ENCODE measurements around the gene FGF19.
A peak's percentile ranks its signal among the peaks of the same experiment; 100 is the strongest.

The FGF19 gene

DNA sequence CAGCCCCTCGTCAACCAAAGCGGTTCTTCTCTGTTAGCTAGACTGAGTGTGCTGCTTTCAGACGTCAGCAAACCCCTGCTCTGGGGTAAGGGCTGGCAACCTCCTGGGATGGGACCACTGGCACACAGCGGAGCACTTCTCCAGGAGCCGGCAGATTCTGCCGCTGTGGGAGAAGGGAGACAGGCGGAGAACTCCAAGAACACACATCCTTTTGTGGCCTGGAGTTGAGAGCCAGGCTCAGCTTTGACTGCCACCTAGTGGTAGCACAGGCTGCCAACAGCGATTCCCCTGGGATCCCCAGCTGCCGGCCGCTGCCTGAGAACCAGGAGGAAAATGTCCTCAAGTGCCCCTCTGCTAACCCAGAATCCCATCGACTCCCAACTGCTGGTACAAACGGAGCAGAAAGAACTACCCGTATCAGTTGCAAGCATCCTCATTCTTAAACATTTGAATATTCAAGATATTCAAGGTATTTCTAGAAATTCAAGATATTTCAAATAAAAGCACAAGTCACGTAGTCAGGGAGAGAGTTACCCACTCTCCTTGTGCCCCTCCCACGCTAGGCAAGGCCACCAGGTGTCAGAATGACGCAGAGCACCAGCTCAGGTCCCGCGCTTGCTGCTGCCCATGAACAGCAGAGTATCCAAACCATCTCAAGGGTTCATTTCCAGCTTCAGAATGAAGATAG lies 33.5 kb downstream of the FGF19 start:
- DNase-seq (ENCODE audit: low spot score), result peak; percentile 82

DNA sequence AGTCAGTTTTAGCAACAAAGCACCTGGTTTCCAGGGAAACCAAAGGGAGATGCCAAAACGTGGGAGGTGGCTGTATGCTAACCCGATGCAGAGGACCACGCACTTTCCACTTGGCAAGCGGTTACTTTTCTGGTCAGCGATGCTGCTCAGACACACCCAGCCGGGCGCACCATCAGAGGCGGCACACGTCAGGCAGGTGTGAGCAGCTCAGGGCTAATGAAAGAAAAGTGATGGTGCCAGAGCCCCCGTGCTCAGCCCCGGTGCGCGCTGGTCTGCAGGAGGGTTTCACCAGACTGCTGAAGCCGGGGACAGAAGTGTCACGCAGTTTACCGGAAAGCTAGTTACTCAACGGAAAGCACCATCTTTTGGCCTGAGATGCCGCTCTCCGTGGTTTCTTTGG lies 34.3 kb downstream of the FGF19 start:
- DNase-seq (ENCODE audit: low spot score), result no peak

DNA sequence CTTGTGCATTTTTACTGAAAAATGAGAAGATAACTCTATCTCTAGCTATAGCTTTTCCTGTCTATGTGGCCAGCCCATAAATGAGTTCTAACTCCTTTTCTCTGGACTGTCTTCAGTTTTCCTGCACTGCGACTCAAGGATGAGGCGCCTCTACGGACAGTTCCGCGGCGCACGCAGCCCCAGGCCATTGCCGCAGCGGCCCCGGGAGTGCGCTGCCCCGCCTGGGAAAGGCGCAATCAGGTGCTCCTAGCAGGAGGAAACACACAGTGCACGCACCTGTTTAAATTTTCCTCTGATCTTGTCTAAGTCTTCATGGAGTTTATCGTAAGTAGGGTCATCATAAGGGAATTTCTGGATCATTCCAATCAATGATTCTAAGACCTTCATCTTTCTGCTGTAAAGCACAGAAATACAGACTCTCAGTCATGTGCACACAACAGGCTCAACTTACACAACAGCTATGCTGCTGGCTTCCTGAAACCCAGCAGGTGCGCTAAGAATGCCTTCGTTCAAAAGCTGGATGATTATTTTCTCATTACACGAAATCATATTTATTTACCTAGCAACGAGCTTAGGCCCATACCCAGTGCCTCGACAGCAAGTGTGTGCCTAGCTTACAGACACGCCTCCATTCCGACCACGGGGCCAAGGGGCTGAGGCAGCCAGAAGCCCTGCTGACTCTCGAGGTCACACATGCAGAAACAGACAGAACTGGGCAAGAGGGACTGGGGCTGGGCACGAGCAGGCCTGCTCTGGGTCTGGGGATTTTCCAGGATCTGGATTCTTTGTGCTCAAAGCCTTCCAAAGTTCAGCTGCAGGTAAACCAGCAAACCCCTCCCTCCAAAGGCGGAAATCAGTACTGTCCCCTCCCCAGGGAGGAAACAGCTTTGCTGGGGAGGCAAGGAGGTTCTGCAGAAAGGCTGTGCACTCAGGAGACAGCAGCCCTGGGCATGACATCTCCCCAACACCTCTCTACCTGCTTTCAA lies 35.9 kb downstream of the FGF19 start:
- no peak for DNase-seq (ENCODE audit: low spot score)

DNA sequence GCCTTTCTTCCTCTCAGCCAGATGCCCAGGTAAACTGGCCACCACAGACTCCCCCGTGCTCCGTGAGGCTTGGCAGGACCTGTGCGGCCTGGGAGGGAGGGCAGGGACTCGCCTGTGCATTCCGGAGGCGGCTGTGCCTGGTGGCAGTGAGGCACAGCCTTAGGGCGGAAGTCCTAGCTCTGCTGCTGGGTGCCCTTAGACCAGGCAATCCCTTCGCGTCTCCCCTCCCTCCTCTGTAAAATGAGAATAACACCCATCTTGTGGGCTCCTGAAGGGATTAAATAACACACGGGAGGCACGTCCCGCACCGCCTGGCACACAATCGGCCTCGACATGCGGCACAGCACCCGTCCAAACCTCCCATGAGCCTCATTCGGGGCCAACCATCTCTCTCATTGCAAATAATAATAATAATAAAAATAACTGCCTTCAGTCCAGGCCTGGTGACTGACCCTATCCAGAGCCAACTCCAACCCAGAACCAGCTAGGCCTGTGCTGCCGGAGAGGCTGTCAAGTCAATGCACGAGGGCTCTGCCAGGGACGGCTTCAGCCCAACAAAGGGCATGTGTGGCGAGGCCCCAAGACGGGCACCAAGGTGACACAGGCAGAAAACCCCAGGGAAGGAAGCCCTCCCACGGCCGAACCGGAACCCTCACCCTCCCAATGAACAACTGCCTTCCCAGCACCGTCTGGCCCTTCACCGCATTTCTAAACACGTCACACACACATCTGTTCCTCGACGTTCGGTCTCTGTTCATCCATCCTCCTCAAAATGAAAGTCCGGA lies 36.9 kb downstream of the FGF19 start:
- DNase-seq (ENCODE audit: low spot score), result no peak

- no peak for DNase-seq (ENCODE audit: low spot score)
These were observed 37.6 kb downstream of the FGF19 start for GRCh38 chr11:69666261-69666660.

DNA sequence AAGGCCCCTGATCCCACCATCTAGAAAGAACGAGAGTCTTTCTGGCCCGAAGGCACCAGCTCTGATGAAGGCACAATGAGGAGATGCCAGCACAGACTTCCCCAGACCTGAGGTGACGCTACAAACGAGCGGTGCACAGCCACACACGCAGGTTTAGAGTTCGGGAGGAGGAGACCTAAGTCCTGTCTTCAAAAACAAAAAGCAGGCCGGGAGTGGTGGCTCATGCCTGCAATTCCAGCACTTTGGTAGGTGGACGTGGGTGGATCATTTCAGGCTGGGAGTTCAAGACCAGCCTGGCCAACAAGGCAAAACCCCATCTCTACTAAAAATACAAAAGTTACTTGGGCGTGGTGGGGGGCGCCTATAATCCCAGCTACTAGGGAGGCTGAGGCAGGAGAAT lies 38.2 kb downstream of the FGF19 start:
- no peak for DNase-seq (ENCODE audit: low spot score)

GRCh38 chr11:69664901-69665300 lies 38.9 kb downstream of the FGF19 start:
- no peak for DNase-seq (ENCODE audit: low spot score)

- no peak for DNase-seq (ENCODE audit: low spot score)
These were observed 39.6 kb downstream of the FGF19 start for GRCh38 chr11:69664103-69664775.

DNA sequence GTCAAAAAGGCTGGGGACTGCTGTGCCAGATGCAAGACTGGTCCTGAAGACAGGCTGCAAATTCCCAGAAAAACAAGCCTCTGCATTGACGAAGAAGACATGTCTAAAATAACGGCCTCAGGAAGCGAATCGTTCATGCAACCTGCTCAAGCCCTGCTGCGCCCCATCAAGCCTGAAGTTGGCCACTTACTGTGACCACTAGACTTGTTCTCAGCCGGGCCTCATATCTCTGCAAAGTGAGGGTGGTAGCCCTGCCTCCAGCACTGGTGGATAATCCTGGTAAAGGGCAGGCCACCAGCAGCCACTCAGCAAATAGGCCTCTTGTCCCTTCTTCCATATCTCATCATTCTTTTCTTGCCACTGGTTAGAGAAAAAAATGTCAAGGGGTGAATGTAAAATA lies 40.5 kb downstream of the FGF19 start:
- no peak for DNase-seq (ENCODE audit: low spot score)

DNA sequence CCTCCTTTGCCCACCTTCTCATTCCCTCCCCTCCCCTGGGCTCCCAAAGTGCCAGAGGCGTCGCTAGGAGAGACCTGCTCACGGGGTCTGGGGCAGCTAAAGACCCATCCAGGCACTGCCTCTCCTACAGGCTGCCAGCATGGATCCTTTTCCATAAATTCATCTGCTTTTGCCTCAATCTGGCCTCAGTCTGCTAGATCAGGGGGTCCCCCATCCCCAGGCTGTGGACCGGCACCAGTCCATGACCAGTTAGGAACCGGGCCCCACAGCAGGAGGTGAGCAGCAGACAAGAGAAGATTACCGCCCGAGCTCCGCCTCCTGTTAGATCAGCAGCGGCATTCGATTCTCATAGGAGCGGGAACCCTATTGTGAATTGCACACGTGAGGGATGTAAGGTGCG lies 41.0 kb downstream of the FGF19 start:
- no peak for DNase-seq (ENCODE audit: low spot score)

DNA sequence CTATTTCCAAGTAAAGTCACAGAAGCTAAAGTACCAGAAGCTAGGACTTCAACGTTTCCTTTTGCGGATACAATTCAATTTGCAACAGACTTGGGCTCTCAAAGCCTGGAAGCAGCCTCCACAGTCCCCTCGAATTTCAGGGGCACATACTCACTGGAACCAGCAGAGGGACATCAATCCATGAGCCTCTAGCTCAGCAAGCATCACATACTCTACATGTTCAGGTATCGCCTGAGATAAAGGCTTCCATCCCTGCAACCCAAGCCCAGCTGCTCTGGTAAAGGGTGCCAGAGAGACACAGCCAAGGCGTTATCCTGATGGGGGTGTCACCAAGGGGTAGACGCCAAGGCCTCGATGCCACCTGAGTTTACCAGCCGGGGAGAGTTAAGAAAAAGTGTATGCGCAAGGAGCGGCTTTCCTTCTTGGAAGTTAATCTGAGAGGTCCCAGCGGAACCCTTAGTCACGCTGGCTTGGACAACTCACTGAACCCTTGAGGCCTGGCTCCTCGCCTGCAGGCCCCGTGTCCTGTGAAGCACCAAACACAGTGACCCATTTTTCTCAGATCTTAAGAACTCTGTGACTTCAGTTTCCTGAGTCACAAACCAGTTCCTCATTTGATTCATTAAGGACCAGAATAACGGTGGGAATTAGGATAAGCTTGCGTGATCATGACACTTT lies 41.7 kb downstream of the FGF19 start:
- peak; percentile 45 for DNase-seq (ENCODE audit: low spot score)

- no peak for DNase-seq (ENCODE audit: low spot score)
These were observed 42.5 kb downstream of the FGF19 start for GRCh38 chr11:69661413-69661715.

DNA sequence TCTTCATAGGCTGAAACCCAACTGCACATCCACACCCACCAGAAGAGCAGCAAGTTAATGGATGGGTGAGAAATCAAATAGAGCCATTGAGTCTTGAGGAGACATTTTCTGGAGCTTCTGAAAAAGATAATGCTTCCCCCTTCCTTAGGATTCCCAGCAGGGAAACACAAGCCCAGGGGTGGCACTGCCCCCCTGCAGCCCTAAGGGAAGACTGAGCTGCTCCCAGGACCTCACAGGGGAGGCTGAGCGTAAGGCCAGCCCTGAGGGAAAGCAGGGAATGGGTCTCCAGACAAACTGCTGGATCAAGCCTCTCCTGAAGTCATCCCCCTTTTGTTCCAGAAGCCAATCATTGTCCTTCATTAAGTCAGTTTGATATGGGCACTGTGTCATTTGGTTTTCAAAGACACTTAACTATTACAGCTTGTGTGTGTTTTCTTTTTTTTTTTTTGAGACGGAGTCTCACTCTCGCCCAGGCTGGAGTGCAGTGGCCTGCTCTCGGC lies 43.8 kb downstream of the FGF19 start:
- DNase-seq (ENCODE audit: low spot score), result no peak

- no peak for DNase-seq (ENCODE audit: low spot score)
These were observed 44.2 kb downstream of the FGF19 start for GRCh38 chr11:69659591-69659990.

DNA sequence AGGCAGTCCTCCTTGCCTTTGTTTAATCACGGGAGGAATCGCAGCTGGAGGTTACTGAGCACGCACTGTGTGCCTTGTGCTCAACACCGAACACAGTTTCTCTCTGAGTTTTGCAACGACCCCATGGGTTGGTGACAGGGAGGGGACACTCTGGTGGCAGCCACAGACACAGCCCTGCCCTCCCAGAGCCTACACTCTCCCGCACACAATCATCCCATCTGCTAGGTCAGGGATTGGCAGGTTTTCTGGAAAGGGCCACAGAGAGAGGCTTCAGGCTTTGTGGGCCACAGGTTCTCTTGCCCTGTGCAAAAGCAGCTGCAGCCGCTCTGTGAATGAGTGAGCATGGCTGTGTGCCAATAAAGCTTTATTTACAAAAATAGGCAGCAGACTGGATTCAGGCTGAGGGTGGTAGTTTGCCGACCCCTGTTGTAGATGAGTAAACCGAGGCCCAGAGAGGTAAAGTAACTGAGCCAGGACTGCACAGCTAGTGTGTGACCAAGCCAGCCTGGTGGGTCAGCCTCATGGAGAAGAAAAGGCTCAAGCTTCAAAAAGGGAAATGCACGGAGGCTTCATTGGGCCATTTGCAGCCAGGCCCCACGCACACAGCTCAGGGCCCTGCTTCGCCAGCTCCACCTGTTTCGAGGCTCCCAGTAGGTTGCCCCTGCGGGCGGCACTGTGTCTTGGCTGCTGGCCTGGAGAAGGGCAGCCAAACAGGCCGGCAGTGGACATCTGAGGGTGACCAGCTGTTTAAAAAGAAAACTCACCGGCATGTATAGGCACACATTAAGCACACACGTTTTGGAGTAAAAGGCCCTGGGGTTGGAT lies 45.0 kb downstream of the FGF19 start:
- DNase-seq (ENCODE audit: low spot score), result no peak

- no peak for DNase-seq (ENCODE audit: low spot score)
These were observed 45.8 kb downstream of the FGF19 start for GRCh38 chr11:69657911-69658625.

GRCh38 chr11:69657456-69657910 lies 46.3 kb downstream of the FGF19 start:
- DNase-seq (ENCODE audit: low spot score), result no peak

DNA sequence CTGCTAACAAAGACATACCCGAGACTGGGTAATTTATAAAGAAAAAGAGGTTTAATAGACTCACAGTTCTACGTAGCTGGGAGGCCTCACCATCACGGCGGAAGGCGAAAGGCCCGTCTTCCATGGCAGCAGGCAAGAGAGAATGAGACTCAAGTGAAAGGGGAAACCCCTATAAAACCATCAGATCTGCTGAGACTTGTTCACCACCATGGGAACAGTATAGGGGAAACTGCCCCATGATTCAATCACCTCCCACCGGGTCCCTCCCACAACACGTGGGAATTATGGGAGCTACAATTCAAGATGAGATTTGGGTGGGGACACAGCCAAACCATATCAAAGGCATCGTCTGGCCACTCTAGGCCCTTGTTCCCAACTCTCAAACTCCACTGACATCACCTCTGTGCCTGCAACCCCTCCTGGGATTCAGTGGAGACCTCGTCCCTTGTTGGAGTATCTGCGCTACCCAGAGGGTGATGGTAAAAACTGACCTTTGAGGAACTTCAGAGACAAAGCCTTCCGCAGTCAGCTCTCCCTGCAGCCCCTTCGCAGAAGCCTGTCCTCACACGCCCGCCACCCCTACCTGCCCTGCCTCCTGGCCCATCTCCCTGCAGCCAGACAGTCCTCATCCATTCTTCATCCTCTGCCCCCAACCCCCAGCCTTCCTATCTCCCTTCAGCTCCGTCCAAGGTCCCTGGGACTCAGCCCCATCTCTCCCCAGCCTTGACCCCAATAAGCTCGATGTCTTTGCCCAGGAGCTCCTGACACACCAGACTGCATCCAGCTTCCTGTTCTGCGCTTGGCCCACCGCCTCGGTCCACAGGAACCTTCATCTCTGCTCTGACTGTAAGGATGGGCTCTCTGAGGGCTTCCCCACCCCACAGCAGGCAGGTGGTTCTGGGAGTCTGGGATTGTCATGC lies 47.0 kb downstream of the FGF19 start:
- DNase-seq (ENCODE audit: low spot score), result peak; percentile 30

All from kidney tubule cell (primary cell).